HG03060 (cell line): ENCODE measurements around the gene TGFBR3.
"Not testable (repeated sequence)": the region's sequence is repeated elsewhere in the genome, so short reads cannot be mapped to it uniquely, and the experiment has no call there.

Source experiments
- ATAC-seq: cut with Tn5 transposase; IDR thresholded peaks from one replicate; pipeline ENCODE4 v1.9.1; 2021; ENCODE audit warnings: low read depth, moderate number of reproducible peaks; ENCODE audit not compliant: unreplicated experiment

TGFBR3 gene

GRCh38 chr1:91670781-91671180, 215.2 kb downstream of the TGFBR3 start:
- ATAC-seq = no peak

GRCh38 chr1:91669584-91670350, 216.2 kb downstream of the TGFBR3 start:
- no peak for ATAC-seq

GRCh38 chr1:91666651-91667050, 219.3 kb downstream of the TGFBR3 start:
- not testable (repeated sequence) for ATAC-seq

GRCh38 chr1:91661121-91661520, 224.8 kb downstream of the TGFBR3 start:
- ATAC-seq = no peak

GRCh38 chr1:91660708-91661107, 225.2 kb downstream of the TGFBR3 start:
- no peak for ATAC-seq

GRCh38 chr1:91655912-91656449, 230.0 kb downstream of the TGFBR3 start:
- no peak for ATAC-seq

- ATAC-seq = peak; percentile 49
Observed at GRCh38 chr1:91653183-91653582, 232.8 kb downstream of the TGFBR3 start.

GRCh38 chr1:91651661-91652071, 234.3 kb downstream of the TGFBR3 start:
- no peak for ATAC-seq

- ATAC-seq = no peak
Observed at GRCh38 chr1:91651243-91651642, 234.7 kb downstream of the TGFBR3 start.

- no peak for ATAC-seq
Observed at GRCh38 chr1:91650764-91651163, 235.2 kb downstream of the TGFBR3 start.

- no peak for ATAC-seq
Observed at GRCh38 chr1:91647061-91647460, 238.9 kb downstream of the TGFBR3 start.

- ATAC-seq = no peak
Observed at GRCh38 chr1:91645031-91645430, 240.9 kb downstream of the TGFBR3 start.

- ATAC-seq = no peak
Observed at GRCh38 chr1:91643431-91643830, 242.5 kb downstream of the TGFBR3 start.

- no peak for ATAC-seq
Observed at GRCh38 chr1:91640877-91641526, 244.9 kb downstream of the TGFBR3 start.

GRCh38 chr1:91637539-91637994, 248.4 kb downstream of the TGFBR3 start:
- ATAC-seq = no peak

- ATAC-seq = no peak
Observed at GRCh38 chr1:91635763-91636162, 250.2 kb downstream of the TGFBR3 start.

- no peak for ATAC-seq
Observed at GRCh38 chr1:91633438-91633837, 252.5 kb downstream of the TGFBR3 start.

GRCh38 chr1:91631718-91632330, 254.1 kb downstream of the TGFBR3 start:
- no peak for ATAC-seq

- no peak for ATAC-seq
Observed at GRCh38 chr1:91630803-91631202, 255.1 kb downstream of the TGFBR3 start.
